Trophoblast cell (in vitro differentiated cells and primary cell): ENCODE results near the gene COL25A1.

Source experiments
- DNase-seq, 2 donors: peaks; one replicate each; pipeline ENCODE4 v3.0.0-alpha.2; 2016
- H2AFZ ChIP-seq: 2 replicates; pipeline ENCODE4 v1.6.1; 2013; ENCODE audit warnings: low read length, moderate library complexity, mild to moderate bottlenecking; ENCODE audit not compliant: insufficient read depth, poor library complexity
- H2AK5ac ChIP-seq: 2 replicates; pipeline ENCODE4 v1.6.1; 2013; ENCODE audit warnings: mild to moderate bottlenecking, low read length
- H2BK120ac ChIP-seq: 2 replicates; pipeline ENCODE4 v1.6.1; 2013; ENCODE audit warnings: low read length, mild to moderate bottlenecking, moderate library complexity; ENCODE audit not compliant: insufficient read depth, poor library complexity
- H2BK12ac ChIP-seq: 2 replicates; pipeline ENCODE4 v1.6.1; 2013; ENCODE audit warnings: mild to moderate bottlenecking, low read length, moderate library complexity
- H2BK5ac ChIP-seq: 2 replicates; pipeline ENCODE4 v1.6.1; 2013; ENCODE audit warnings: low read length, low read depth, moderate library complexity, mild to moderate bottlenecking; ENCODE audit not compliant: poor library complexity
- H3K14ac ChIP-seq: 2 replicates; pipeline ENCODE4 v1.6.1; 2013; ENCODE audit warnings: mild to moderate bottlenecking, low read length
- H3K18ac ChIP-seq: 2 replicates; pipeline ENCODE4 v1.6.1; 2013; ENCODE audit warnings: mild to moderate bottlenecking, low read length
- H3K23ac ChIP-seq: 2 replicates; pipeline ENCODE4 v1.6.1; 2013; ENCODE audit warnings: low read length
- H3K27ac ChIP-seq: 2 replicates; pipeline ENCODE4 v1.5.1; 2013; ENCODE audit warnings: low read depth, mild to moderate bottlenecking, inconsistent platforms, low read length, moderate library complexity
- H3K27me3 ChIP-seq: 2 replicates; pipeline ENCODE4 v1.6.1; 2013; ENCODE audit warnings: inconsistent platforms, mild to moderate bottlenecking, low read length, moderate library complexity; ENCODE audit not compliant: insufficient read depth
- H3K36me3 ChIP-seq, 2 experiments: 1 replicate in 1 of 2; 2 replicates in 1 of 2; pipeline ENCODE4 v1.6.1; 2013; ENCODE audit warnings: low read length in 2 of 2, mild to moderate bottlenecking in 2 of 2, moderate library complexity in 1 of 2; ENCODE audit not compliant: insufficient read depth in 2 of 2, control insufficient read depth in 1 of 2
- H3K4ac ChIP-seq: 2 replicates; pipeline ENCODE4 v1.6.1; 2013; ENCODE audit warnings: low read depth, mild to moderate bottlenecking, low read length, moderate library complexity
- H3K4me1 ChIP-seq, 2 experiments: 1 replicate in 1 of 2; 2 replicates in 1 of 2; pipeline ENCODE4 v1.6.1; 2013; ENCODE audit warnings: low read length in 2 of 2, mild to moderate bottlenecking in 2 of 2, moderate library complexity in 1 of 2; ENCODE audit not compliant: insufficient read depth in 2 of 2, control insufficient read depth in 1 of 2
- H3K4me2 ChIP-seq: 2 replicates; pipeline ENCODE4 v1.6.1; 2013; ENCODE audit warnings: inconsistent platforms, mild to moderate bottlenecking, low read length, moderate library complexity
- H3K4me3 ChIP-seq: 2 replicates; pipeline ENCODE4 v1.5.1; 2013; ENCODE audit warnings: mild to moderate bottlenecking, low read depth, low read length, inconsistent platforms
- H3K79me1 ChIP-seq: one replicate; pipeline ENCODE4 v1.6.1; 2013; ENCODE audit warnings: low read length
- H3K79me2 ChIP-seq: 2 replicates; pipeline ENCODE4 v1.6.1; 2013; ENCODE audit warnings: low read length, mild to moderate bottlenecking; ENCODE audit not compliant: control insufficient read depth, insufficient read depth, poor library complexity
- H3K9ac ChIP-seq: 2 replicates; pipeline ENCODE4 v1.6.1; 2013; ENCODE audit warnings: mild to moderate bottlenecking, low read length
- H3K9me3 ChIP-seq: 2 replicates; pipeline ENCODE4 v1.6.1; 2013; ENCODE audit warnings: low read depth, mild to moderate bottlenecking, control low read depth, inconsistent platforms, low read length; ENCODE audit not compliant: insufficient read depth
- H4K12ac ChIP-seq: 2 replicates; pipeline ENCODE4 v1.6.1; 2013; ENCODE audit warnings: low read depth, mild to moderate bottlenecking, low read length, moderate library complexity
- H4K8ac ChIP-seq: 2 replicates; pipeline ENCODE4 v1.6.1; 2013; ENCODE audit warnings: low read depth, mild to moderate bottlenecking, low read length, moderate library complexity
- H4K91ac ChIP-seq: one replicate; pipeline ENCODE4 v1.6.1; 2013; ENCODE audit warnings: low read depth, mild to moderate bottlenecking, low read length, moderate library complexity
- WGBS: extraction: QIAGEN DNeasy Blood & Tissue Kit; methylation state at CpG from one replicate; pipeline ENCODE4 v1.1.7; 2013; ENCODE audit warnings: missing lambda C conversion rate; ENCODE audit not compliant: insufficient read length, insufficient coverage; ENCODE audit errors: extremely low coverage; 5-methylcytosine and 5-hydroxymethylcytosine counted together

Gene COL25A1

DNA sequence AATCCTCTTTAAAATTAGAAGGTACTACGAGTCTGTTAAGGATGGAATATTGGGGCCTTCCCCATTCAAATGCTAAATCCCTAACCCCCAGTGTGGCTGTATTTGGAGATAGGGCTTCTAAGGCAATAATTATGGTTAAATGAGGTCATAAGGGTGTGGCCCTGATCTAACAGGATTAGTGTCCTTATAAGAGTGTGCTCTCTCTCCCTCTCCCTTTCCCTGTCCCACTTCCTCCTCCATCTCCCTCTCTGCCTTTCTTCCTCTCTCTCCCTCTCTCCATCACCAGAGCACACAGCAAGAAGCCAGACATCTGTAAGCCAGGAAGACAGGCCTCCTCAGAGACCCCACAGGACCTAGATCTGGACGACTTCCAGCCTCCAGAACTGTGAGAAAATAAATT lies 116.9 kb downstream of the COL25A1 start:
- H4K91ac ChIP-seq, result no peak overlapping the region
- no peaks in the 10 kb centered on the region for H3K79me1 ChIP-seq
- no peak overlapping the region for H4K12ac ChIP-seq
- H3K36me3 ChIP-seq, result no peaks in the 10 kb centered on the region
- no peak overlapping the region for H3K14ac ChIP-seq
- H3K4me1 ChIP-seq, result peaks cover 3 to 6% of the 10 kb centered on the region in 2 experiments
- no peak overlapping the region for H3K9ac ChIP-seq
- H3K27me3 ChIP-seq, result no peaks in the 10 kb centered on the region
- no peak overlapping the region for H2AK5ac ChIP-seq
- H3K27ac ChIP-seq, result no peak overlapping the region
- H3K79me2 ChIP-seq, result no peaks in the 10 kb centered on the region
- H3K4me2 ChIP-seq, result no peak overlapping the region
- H4K8ac ChIP-seq, result no peak overlapping the region
- H3K4ac ChIP-seq, result no peak overlapping the region
- H3K23ac ChIP-seq, result no peak overlapping the region
- no peaks in the 10 kb centered on the region for H3K9me3 ChIP-seq
- H2BK5ac ChIP-seq, result no peak overlapping the region
- H3K18ac ChIP-seq, result no peak overlapping the region
- no peak overlapping the region for H2AFZ ChIP-seq
- DNase-seq, result no peak
- H2BK12ac ChIP-seq, result no peak overlapping the region
- no peak overlapping the region for H3K4me3 ChIP-seq
- no CpG with 5 or more reads among the region's 2 CpGs for WGBS
- no peak overlapping the region for H2BK120ac ChIP-seq

DNA sequence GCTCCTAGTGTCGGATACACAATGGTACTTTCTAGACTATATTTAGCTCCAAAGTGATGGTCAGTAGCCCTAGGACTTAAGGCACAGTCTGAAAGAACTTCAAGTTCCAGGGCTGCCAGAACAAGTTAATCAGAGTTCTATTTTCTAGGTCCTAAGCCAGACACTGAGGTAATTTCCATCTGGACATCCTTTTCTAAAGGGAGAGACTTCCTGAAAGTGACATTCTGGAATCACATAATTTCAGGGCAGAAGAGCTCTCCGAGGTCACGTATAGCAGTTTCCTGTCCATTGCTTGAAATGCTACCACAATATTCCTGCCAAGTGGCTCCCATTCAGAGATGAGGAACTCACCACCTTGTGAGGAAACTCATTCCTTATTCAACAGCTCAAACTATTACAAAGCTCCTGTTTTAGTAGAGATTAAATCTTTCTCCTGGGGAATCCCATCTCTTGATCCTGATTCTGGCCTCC lies 117.9 kb downstream of the COL25A1 start:
- H2AK5ac ChIP-seq, result no peak overlapping the region
- H3K4ac ChIP-seq, result no peak overlapping the region
- no peak overlapping the region for H3K27ac ChIP-seq
- no peak overlapping the region for H2BK12ac ChIP-seq
- H3K4me3 ChIP-seq, result no peak overlapping the region
- H3K27me3 ChIP-seq, result no peaks in the 10 kb centered on the region
- no peaks in the 10 kb centered on the region for H3K9me3 ChIP-seq
- H3K14ac ChIP-seq, result no peak overlapping the region
- no peak overlapping the region for H3K4me2 ChIP-seq
- H2AFZ ChIP-seq, result no peak overlapping the region
- no CpG with 5 or more reads among the region's 3 CpGs for WGBS
- no peak overlapping the region for H4K91ac ChIP-seq
- no peak overlapping the region for H4K12ac ChIP-seq
- H2BK5ac ChIP-seq, result no peak overlapping the region
- no peak overlapping the region for H3K18ac ChIP-seq
- no peaks in the 10 kb centered on the region for H3K79me2 ChIP-seq
- no peaks in the 10 kb centered on the region for H3K36me3 ChIP-seq
- no peak overlapping the region for H2BK120ac ChIP-seq
- H3K79me1 ChIP-seq, result no peaks in the 10 kb centered on the region
- no peak overlapping the region for H3K9ac ChIP-seq
- peak; percentile 13 to 21 for DNase-seq
- H4K8ac ChIP-seq, result no peak overlapping the region
- H3K4me1 ChIP-seq, result peaks cover 3 to 6% of the 10 kb centered on the region in 2 experiments
- no peak overlapping the region for H3K23ac ChIP-seq

GRCh38 chr4:109183931-109184490 lies 118.4 kb downstream of the COL25A1 start:
- Histone ChIP-seq H3K4me3 (no peak overlapping the region), H2BK5ac (no peak overlapping the region), H3K4me1 (peaks cover 3 to 6% of the 10 kb centered on the region in 2 experiments), H3K27ac (no peak overlapping the region), H4K8ac (no peak overlapping the region), H2AFZ (no peak overlapping the region), H4K12ac (no peak overlapping the region), H2BK12ac (no peak overlapping the region), H2BK120ac (no peak overlapping the region), H3K27me3 (no peaks in the 10 kb centered on the region), H3K4me2 (no peak overlapping the region), H3K23ac (no peak overlapping the region), H3K9ac (no peak overlapping the region), H2AK5ac (no peak overlapping the region), H3K18ac (no peak overlapping the region), H3K79me1 (no peaks in the 10 kb centered on the region), H3K4ac (no peak overlapping the region), H3K14ac (no peak overlapping the region), H4K91ac (no peak overlapping the region), H3K79me2 (no peaks in the 10 kb centered on the region), H3K9me3 (no peaks in the 10 kb centered on the region), H3K36me3 (no peaks in the 10 kb centered on the region)
- no CpG with 5 or more reads among the region's 3 CpGs for WGBS
- DNase-seq, result no peak

- H3K27me3 ChIP-seq, result no peaks in the 10 kb centered on the region
- no peak overlapping the region for H4K8ac ChIP-seq
- H3K4me3 ChIP-seq, result no peak overlapping the region
- no peak overlapping the region for H2AFZ ChIP-seq
- no peak overlapping the region for H3K18ac ChIP-seq
- peaks cover 3 to 6% of the 10 kb centered on the region in 2 experiments for H3K4me1 ChIP-seq
- H3K27ac ChIP-seq, result no peak overlapping the region
- H3K9me3 ChIP-seq, result no peaks in the 10 kb centered on the region
- H2BK12ac ChIP-seq, result no peak overlapping the region
- H2BK120ac ChIP-seq, result no peak overlapping the region
- no peaks in the 10 kb centered on the region for H3K79me2 ChIP-seq
- no peak overlapping the region for H3K23ac ChIP-seq
- H3K14ac ChIP-seq, result no peak overlapping the region
- no peak overlapping the region for H3K4ac ChIP-seq
- no peak overlapping the region for H3K4me2 ChIP-seq
- no peaks in the 10 kb centered on the region for H3K36me3 ChIP-seq
- no peaks in the 10 kb centered on the region for H3K79me1 ChIP-seq
- H4K91ac ChIP-seq, result no peak overlapping the region
- DNase-seq, result no peak
- H2BK5ac ChIP-seq, result no peak overlapping the region
- WGBS, result no CpG with 5 or more reads among the region's 3 CpGs
- no peak overlapping the region for H4K12ac ChIP-seq
- H2AK5ac ChIP-seq, result no peak overlapping the region
- no peak overlapping the region for H3K9ac ChIP-seq
Observed at GRCh38 chr4:109182696-109183095, 119.8 kb downstream of the COL25A1 start.
